ENCODE measurements around the gene CACNG8. TPM values are rescaled to one million over a fixed set of nuclear protein-coding genes. Genes with fewer than 3 reads are reported as not detected.
"Not testable (repeated sequence)": the region's sequence is repeated elsewhere in the genome, so short reads cannot be mapped to it uniquely, and the experiment has no call there.

CACNG8 gene
- total RNA-seq, result 0.03 TPM
- long read RNA-seq, result 0 reads

GRCh38 chr19:53962887-53963431 is at the start of gene CACNG8:
CACNG8 (plus strand) TSS chr19:53962937.
- intact Hi-C loops (cut with DNase I), result no loop called here
- DNase-seq (ENCODE audit: missing footprints) (no peak), ATAC-seq (no peak)

- ATAC-seq (no peak), DNase-seq (ENCODE audit: missing footprints) (no peak)
- intact Hi-C loops (cut with DNase I), result no loop called here
Observed at GRCh38 chr19:53915000-53915399, 47.7 kb upstream of the CACNG8 start.

GRCh38 chr19:53916004-53916403 is 46.7 kb upstream of the CACNG8 start:
- intact Hi-C loops (cut with DNase I), result no loop called here
- no peak for ATAC-seq
- no peak for DNase-seq (ENCODE audit: missing footprints)

- intact Hi-C loops (cut with DNase I), result no loop called here
- ATAC-seq (no peak), DNase-seq (ENCODE audit: missing footprints) (no peak)
Observed at GRCh38 chr19:53917356-53917755, 45.4 kb upstream of the CACNG8 start.

- no peak for DNase-seq (ENCODE audit: missing footprints)
Observed at GRCh38 chr19:53927739-53928138, 35.0 kb upstream of the CACNG8 start.

GRCh38 chr19:53936029-53936428 is 26.7 kb upstream of the CACNG8 start:
- intact Hi-C loops (cut with DNase I), result no loop called here
- ATAC-seq (no peak), DNase-seq (ENCODE audit: missing footprints) (no peak)

More at GRCh38 chr19:53927739-53928138, 35.0 kb upstream of the CACNG8 start:
- no peak for ATAC-seq
- intact Hi-C loops (cut with DNase I), result no loop called here

GRCh38 chr19:53942001-53942786 is 20.5 kb upstream of the CACNG8 start:
- no peak for ATAC-seq

GRCh38 chr19:53944416-53944815 is 18.3 kb upstream of the CACNG8 start:
- no peak for DNase-seq (ENCODE audit: missing footprints)
- intact Hi-C loops (cut with DNase I), result no loop called here
- ATAC-seq, result no peak

More at GRCh38 chr19:53942001-53942786, 20.5 kb upstream of the CACNG8 start:
- intact Hi-C loops (cut with DNase I), result no loop called here
- no peak for DNase-seq (ENCODE audit: missing footprints)

- ATAC-seq (no peak), DNase-seq (ENCODE audit: missing footprints) (no peak)
- intact Hi-C loops (cut with DNase I), result no loop called here
Observed at GRCh38 chr19:53944933-53945332, 17.8 kb upstream of the CACNG8 start.

GRCh38 chr19:53945441-53945840 is 17.3 kb upstream of the CACNG8 start:
- intact Hi-C loops (cut with DNase I), result no loop called here
- no peak for ATAC-seq
- no peak for DNase-seq (ENCODE audit: missing footprints)

GRCh38 chr19:53945998-53946397 is 16.7 kb upstream of the CACNG8 start:
- no peak for ATAC-seq
- no peak for DNase-seq (ENCODE audit: missing footprints)
- intact Hi-C loops (cut with DNase I), result no loop called here

GRCh38 chr19:53947624-53948023 is 15.1 kb upstream of the CACNG8 start:
- intact Hi-C loops (cut with DNase I), result no loop called here
- no peak for DNase-seq (ENCODE audit: missing footprints)
- ATAC-seq, result no peak

- DNase-seq (ENCODE audit: missing footprints); ATAC-seq; intact Hi-C loops (cut with DNase I): not testable (repeated sequence)
Observed at GRCh38 chr19:53948611-53949010, 14.1 kb upstream of the CACNG8 start.

- DNase-seq (ENCODE audit: missing footprints) (no peak), ATAC-seq (no peak)
- intact Hi-C loops (cut with DNase I), result no loop called here
Observed at GRCh38 chr19:53951436-53951835, 11.3 kb upstream of the CACNG8 start.

- DNase-seq (ENCODE audit: missing footprints), result no peak
- no peak for ATAC-seq
- intact Hi-C loops (cut with DNase I), result no loop called here
Observed at GRCh38 chr19:53951947-53952346, 10.8 kb upstream of the CACNG8 start.

- DNase-seq (ENCODE audit: missing footprints) (no peak), ATAC-seq (no peak)
- intact Hi-C loops (cut with DNase I), result no loop called here
Observed at GRCh38 chr19:53953383-53953782, 9.4 kb upstream of the CACNG8 start.

GRCh38 chr19:53957448-53958167 is 5.1 kb upstream of the CACNG8 start:
- intact Hi-C loops (cut with DNase I), result no loop called here
- DNase-seq (ENCODE audit: missing footprints), result no peak
- ATAC-seq, result no peak

- intact Hi-C loops (cut with DNase I), result no loop called here
- ATAC-seq, result no peak
- no peak for DNase-seq (ENCODE audit: missing footprints)
Observed at GRCh38 chr19:53958168-53958571, 4.6 kb upstream of the CACNG8 start.

GRCh38 chr19:53958823-53959757 is 3.6 kb upstream of the CACNG8 start:
- intact Hi-C loops (cut with DNase I), result no loop called here
- ATAC-seq (no peak), DNase-seq (ENCODE audit: missing footprints) (no peak)

Measured in Right ventricle myocardium inferior (tissue), 1 donor.